ENCODE data around the gene BEND7.

The BEND7 gene

GRCh38 chr10:13535346-13535745 is 6.5 kb upstream of the BEND7 start:
- H2AFZ ChIP-seq (ENCODE audit: low read depth, low read length) = no peak overlapping the region
- TF ChIP-seq, protein P1, sequence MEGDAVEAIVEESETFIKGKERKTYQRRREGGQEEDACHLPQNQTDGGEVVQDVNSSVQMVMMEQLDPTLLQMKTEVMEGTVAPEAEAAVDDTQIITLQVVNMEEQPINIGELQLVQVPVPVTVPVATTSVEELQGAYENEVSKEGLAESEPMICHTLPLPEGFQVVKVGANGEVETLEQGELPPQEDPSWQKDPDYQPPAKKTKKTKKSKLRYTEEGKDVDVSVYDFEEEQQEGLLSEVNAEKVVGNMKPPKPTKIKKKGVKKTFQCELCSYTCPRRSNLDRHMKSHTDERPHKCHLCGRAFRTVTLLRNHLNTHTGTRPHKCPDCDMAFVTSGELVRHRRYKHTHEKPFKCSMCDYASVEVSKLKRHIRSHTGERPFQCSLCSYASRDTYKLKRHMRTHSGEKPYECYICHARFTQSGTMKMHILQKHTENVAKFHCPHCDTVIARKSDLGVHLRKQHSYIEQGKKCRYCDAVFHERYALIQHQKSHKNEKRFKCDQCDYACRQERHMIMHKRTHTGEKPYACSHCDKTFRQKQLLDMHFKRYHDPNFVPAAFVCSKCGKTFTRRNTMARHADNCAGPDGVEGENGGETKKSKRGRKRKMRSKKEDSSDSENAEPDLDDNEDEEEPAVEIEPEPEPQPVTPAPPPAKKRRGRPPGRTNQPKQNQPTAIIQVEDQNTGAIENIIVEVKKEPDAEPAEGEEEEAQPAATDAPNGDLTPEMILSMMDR (IDR thresholded peaks at IDR 0.05; ENCODE audit: borderline replicate concordance, extremely low read depth, low read length, poor library complexity, severe bottlenecking) = no peak
- TF ChIP-seq EZH2 (IDR thresholded peaks at IDR 0.05; ENCODE audit: borderline replicate concordance, low read depth, low read length, severe bottlenecking) = no peak
- no peaks in the 10 kb centered on the region for H3K36me3 ChIP-seq (ENCODE audit: insufficient read depth, low read length)
- no peaks in the 10 kb centered on the region for H3K9me3 ChIP-seq (ENCODE audit: insufficient read depth, low read length, severe bottlenecking)
- no peaks in the 10 kb centered on the region for H3K79me2 ChIP-seq (ENCODE audit: insufficient read depth, low read length)
- peaks cover 3% of the 10 kb centered on the region; the same call in 1 of the 2 replicates for H3K4me1 ChIP-seq (ENCODE audit: insufficient read depth, low read length)
- H3K27me3 ChIP-seq (ENCODE audit: insufficient read depth, low read length, poor library complexity) = no peaks in the 10 kb centered on the region
- ATAC-seq (ENCODE audit: insufficient read depth, low read depth) (no peak), DNase-seq (no peak)
- no peak overlapping the region for H3K4me3 ChIP-seq (ENCODE audit: low read depth in 1 of 2, low read length in 2 of 2)
- no peak overlapping the region for H3K4me2 ChIP-seq (ENCODE audit: insufficient read depth, low read length)
- H3K9ac ChIP-seq (ENCODE audit: low read depth, low read length) = no peak overlapping the region
- no peak overlapping the region for H3K27ac ChIP-seq (ENCODE audit: low read length)
- H4K20me1 ChIP-seq (ENCODE audit: insufficient read depth, low read length) = no peaks in the 10 kb centered on the region

DNA sequence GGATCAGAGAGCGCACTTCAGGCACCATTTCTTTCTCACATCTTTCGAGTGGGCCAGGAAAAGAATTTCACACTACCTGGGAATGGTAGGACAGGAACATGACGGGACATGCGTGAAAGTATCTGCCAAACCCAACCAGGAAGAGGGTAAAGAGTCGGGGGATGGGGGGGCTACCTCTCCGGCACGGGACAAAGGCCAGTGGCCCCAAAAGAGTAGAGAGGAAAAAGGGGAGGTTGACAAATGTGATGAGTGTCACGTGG is 830 bp upstream of the BEND7 start:
- no peak overlapping the region for H3K4me2 ChIP-seq (ENCODE audit: insufficient read depth, low read length)
- H3K27ac ChIP-seq (ENCODE audit: low read length) = no peak overlapping the region
- H3K4me3 ChIP-seq (ENCODE audit: low read depth in 1 of 2, low read length in 2 of 2) = no peak overlapping the region
- H4K20me1 ChIP-seq (ENCODE audit: insufficient read depth, low read length) = no peaks in the 10 kb centered on the region
- no peaks in the 10 kb centered on the region for H3K4me1 ChIP-seq (ENCODE audit: insufficient read depth, low read length)
- ATAC-seq (ENCODE audit: insufficient read depth, low read depth) (no peak), DNase-seq (no peak)
- no peak overlapping the region for H3K9ac ChIP-seq (ENCODE audit: low read depth, low read length)
- no peaks in the 10 kb centered on the region for H3K36me3 ChIP-seq (ENCODE audit: insufficient read depth, low read length)
- no peaks in the 10 kb centered on the region for H3K79me2 ChIP-seq (ENCODE audit: insufficient read depth, low read length)
- TF ChIP-seq EZH2 (IDR thresholded peaks at IDR 0.05; ENCODE audit: borderline replicate concordance, low read depth, low read length, severe bottlenecking) = no peak
- TF ChIP-seq, protein P1 (IDR thresholded peaks at IDR 0.05; ENCODE audit: borderline replicate concordance, extremely low read depth, low read length, poor library complexity, severe bottlenecking) = no peak
- peaks cover 14% of the 10 kb centered on the region for H3K27me3 ChIP-seq (ENCODE audit: insufficient read depth, low read length, poor library complexity)
- no peaks in the 10 kb centered on the region for H3K9me3 ChIP-seq (ENCODE audit: insufficient read depth, low read length, severe bottlenecking)
- H2AFZ ChIP-seq (ENCODE audit: low read depth, low read length) = no peak overlapping the region

- Histone ChIP-seq H4K20me1 (ENCODE audit: insufficient read depth, low read length) (no peaks in the 10 kb centered on the region), H3K4me1 (ENCODE audit: insufficient read depth, low read length) (no peaks in the 10 kb centered on the region), H3K4me3 (ENCODE audit: low read depth in 1 of 2, low read length in 2 of 2) (no peak overlapping the region), H3K27ac (ENCODE audit: low read length) (no peak overlapping the region), H3K4me2 (ENCODE audit: insufficient read depth, low read length) (no peak overlapping the region), H3K9ac (ENCODE audit: low read depth, low read length) (no peak overlapping the region), H3K79me2 (ENCODE audit: insufficient read depth, low read length) (no peaks in the 10 kb centered on the region), H3K27me3 (ENCODE audit: insufficient read depth, low read length, poor library complexity) (peaks cover 21% of the 10 kb centered on the region), H3K36me3 (ENCODE audit: insufficient read depth, low read length) (no peaks in the 10 kb centered on the region), H2AFZ (ENCODE audit: low read depth, low read length) (no peak overlapping the region), H3K9me3 (ENCODE audit: insufficient read depth, low read length, severe bottlenecking) (no peaks in the 10 kb centered on the region)
- TF ChIP-seq, protein P1 (IDR thresholded peaks at IDR 0.05; ENCODE audit: borderline replicate concordance, extremely low read depth, low read length, poor library complexity, severe bottlenecking) = no peak
- no peak for TF ChIP-seq EZH2 (IDR thresholded peaks at IDR 0.05; ENCODE audit: borderline replicate concordance, low read depth, low read length, severe bottlenecking)
- ATAC-seq (ENCODE audit: insufficient read depth, low read depth) = no peak
- DNase-seq = no peak
Observed at GRCh38 chr10:13528123-13528874, 515 bp downstream of the BEND7 start.

- TF ChIP-seq, protein P1 (IDR thresholded peaks at IDR 0.05; ENCODE audit: borderline replicate concordance, extremely low read depth, low read length, poor library complexity, severe bottlenecking) = no peak
- no peak for TF ChIP-seq EZH2 (IDR thresholded peaks at IDR 0.05; ENCODE audit: borderline replicate concordance, low read depth, low read length, severe bottlenecking)
- H2AFZ ChIP-seq (ENCODE audit: low read depth, low read length) = no peak overlapping the region
- ATAC-seq (ENCODE audit: insufficient read depth, low read depth) (no peak), DNase-seq (no peak)
- H3K79me2 ChIP-seq (ENCODE audit: insufficient read depth, low read length) = no peaks in the 10 kb centered on the region
- H3K27ac ChIP-seq (ENCODE audit: low read length) = no peak overlapping the region
- peaks cover 25% of the 10 kb centered on the region for H3K27me3 ChIP-seq (ENCODE audit: insufficient read depth, low read length, poor library complexity)
- no peak overlapping the region for H3K4me2 ChIP-seq (ENCODE audit: insufficient read depth, low read length)
- H3K36me3 ChIP-seq (ENCODE audit: insufficient read depth, low read length) = no peaks in the 10 kb centered on the region
- no peaks in the 10 kb centered on the region for H4K20me1 ChIP-seq (ENCODE audit: insufficient read depth, low read length)
- no peaks in the 10 kb centered on the region for H3K4me1 ChIP-seq (ENCODE audit: insufficient read depth, low read length)
- H3K9ac ChIP-seq (ENCODE audit: low read depth, low read length) = no peak overlapping the region
- H3K4me3 ChIP-seq (ENCODE audit: low read depth in 1 of 2, low read length in 2 of 2) = no peak overlapping the region
- no peaks in the 10 kb centered on the region for H3K9me3 ChIP-seq (ENCODE audit: insufficient read depth, low read length, severe bottlenecking)
Observed at GRCh38 chr10:13527864-13528122, 1.0 kb downstream of the BEND7 start.
